HCT116 (cell line): ENCODE results near the gene CFAP58. TPM values are rescaled to one million over a fixed set of nuclear protein-coding genes. Genes with fewer than 3 reads are reported as not detected.

Source experiments
- ATAC-seq: fragments of 200-7000 bp; cut with Tn5 transposase; 2 replicates; pipeline ENCODE4 v1.9.1; 2020; ENCODE audit warnings: mild to moderate bottlenecking, moderate library complexity
- BruUV-seq: library from RNA; stranded (reverse); fragments of 400-500 nt; replicated peaks from 2 replicates; lab custom pipeline; 2021; lab: Mats Ljungman, UMichigan
- CTCF ChIA-PET: fragments of 300-600 bp; sonication (Branson Sonifier 250); formaldehyde crosslinking; loops from one replicate; lab custom pipeline; 2021; ENCODE audit warnings: antibody characterized with exemption; lab: Charles Lee
- POLR2A ChIA-PET: fragments of 300-600, 350-600 bp; sonication (Branson Sonifier 250); formaldehyde crosslinking; loops from one replicate; lab custom pipeline; 2021; ENCODE audit warnings: antibody characterized with exemption; lab: Charles Lee
- RAD21 ChIA-PET, 2 experiments: fragments of 300-600 bp; sonication (Branson Sonifier 250); formaldehyde crosslinking; loops; one replicate each; lab custom pipeline; 2023; ENCODE audit warnings: low total read pairs in 2 of 2; ENCODE audit not compliant: uncharacterized antibody in 2 of 2, unreplicated experiment in 2 of 2, low non-redundant PET in 1 of 2; lab: Charles Lee
- DNase-seq: peaks from one replicate; pipeline ENCODE4 v3.0.0-alpha.2; 2010; ENCODE audit warnings: low read depth, low spot score
- H2AFZ ChIP-seq: fragments of 200-600 bp; shearing (Covaris generic), sonication (generic); 2 replicates; pipeline ENCODE4 v1.6.1; 2017; ENCODE audit warnings: low read depth, mixed run types, mixed read lengths, antibody characterized with exemption, low read length; ENCODE audit not compliant: poor library complexity, severe bottlenecking
- H3K27ac ChIP-seq: 2 replicates; pipeline ENCODE4 v1.5.1; 2012; ENCODE audit warnings: low read depth, low read length
- H3K27me3 ChIP-seq: fragments of 200-600 bp; sonication (generic); 2 replicates; pipeline ENCODE4 v1.6.1; 2016; ENCODE audit warnings: mixed run types, low read length, mixed read lengths; ENCODE audit not compliant: insufficient read depth
- H3K36me3 ChIP-seq, 2 experiments: fragments of 200-500 bp in 1 of 2; fragments of 200-600 bp in 1 of 2; sonication (Bioruptor generic) in 1 of 2; sonication (generic) in 1 of 2; 2 replicates each; pipeline versions ENCODE4 v1.5.1 to v1.6.1; 2014 to 2016; ENCODE audit warnings: low read length in 2 of 2, inconsistent platforms in 1 of 2, mixed read lengths in 1 of 2, mixed run types in 1 of 2; ENCODE audit not compliant: insufficient read depth in 2 of 2, control insufficient read depth in 1 of 2
- H3K4me1 ChIP-seq, 2 experiments: fragments of 200-600 bp in 1 of 2; sonication (generic) in 1 of 2; 2 replicates each; pipeline versions ENCODE4 v1.5.1 to v1.6.1; 2012 to 2017; ENCODE audit warnings: low read length in 2 of 2, inconsistent platforms in 1 of 2, mild to moderate bottlenecking in 1 of 2, mixed read lengths in 1 of 2, mixed run types in 1 of 2, moderate library complexity in 1 of 2; ENCODE audit not compliant: insufficient read depth in 2 of 2, control insufficient read depth in 1 of 2
- H3K4me2 ChIP-seq: fragments of 200-600 bp; sonication (generic); 2 replicates; pipeline ENCODE4 v1.6.1; 2017; ENCODE audit warnings: mixed run types, low read length, mixed read lengths
- H3K4me3 ChIP-seq, 2 experiments: fragments of 200-600 bp in 1 of 2; sonication (generic) in 1 of 2; replicated peaks in 1 of 2; 2 replicates each; pipeline ENCODE4 v1.5.1; 2011 to 2016; ENCODE audit warnings: low read length in 2 of 2, control low read depth in 1 of 2, low read depth in 1 of 2, mild to moderate bottlenecking in 1 of 2, mixed read lengths in 1 of 2, mixed run types in 1 of 2
- H3K79me2 ChIP-seq: fragments of 200-600 bp; sonication (generic); 2 replicates; pipeline ENCODE4 v1.6.1; 2017; ENCODE audit warnings: mild to moderate bottlenecking, mixed run types, low read length, moderate library complexity, mixed read lengths; ENCODE audit not compliant: insufficient read depth
- H3K9ac ChIP-seq: fragments of 200-600 bp; sonication (generic); 2 replicates; pipeline ENCODE4 v1.6.1; 2016; ENCODE audit warnings: low read length, mixed read lengths
- H3K9me2 ChIP-seq: fragments of 200-600 bp; sonication (generic), shearing (Covaris generic); 2 replicates; pipeline ENCODE4 v1.6.1; 2017; ENCODE audit warnings: mixed run types, mild to moderate bottlenecking, moderate library complexity; ENCODE audit not compliant: insufficient read depth
- H3K9me3 ChIP-seq, 2 experiments: fragments of 200-500 bp in 1 of 2; fragments of 200-600 bp in 1 of 2; sonication (Bioruptor generic) in 1 of 2; sonication (generic) in 1 of 2; 2 replicates each; pipeline ENCODE4 v1.6.1; 2014 to 2017; ENCODE audit warnings: low read length in 2 of 2, mixed read lengths in 2 of 2, inconsistent platforms in 1 of 2, low read depth in 1 of 2, mild to moderate bottlenecking in 1 of 2, mixed run types in 1 of 2, moderate library complexity in 1 of 2; ENCODE audit not compliant: control insufficient read depth in 1 of 2, insufficient read depth in 1 of 2
- H4K20me1 ChIP-seq: fragments of 200-600 bp; sonication (generic), shearing (Covaris generic); 2 replicates; pipeline ENCODE4 v1.6.1; 2017; ENCODE audit warnings: mixed run types, mild to moderate bottlenecking, moderate library complexity; ENCODE audit not compliant: insufficient read depth
- CTCF ChIP-seq, 3 experiments: fragments of 200-600 bp in 1 of 3; sonication (generic) in 1 of 3; IDR thresholded peaks in 2 of 3; conservative IDR thresholded peaks in 1 of 3; 2 replicates each; pipeline ENCODE4 v1.5.1; 2012 to 2017; ENCODE audit warnings: low read depth in 2 of 3, low read length in 2 of 3, antibody characterized with exemption in 1 of 3, borderline replicate concordance in 1 of 3, control low read depth in 1 of 3, mild to moderate bottlenecking in 1 of 3, mixed read lengths in 1 of 3, mixed run types in 1 of 3, moderate library complexity in 1 of 3; ENCODE audit not compliant: insufficient read depth in 1 of 3
- EZH2 ChIP-seq: fragments of 200-600 bp; sonication (generic); IDR thresholded peaks from 2 replicates; pipeline ENCODE4 v1.6.1; 2017; ENCODE audit warnings: antibody characterized with exemption, mixed run types
- EZH2phosphoT487 ChIP-seq: fragments of 200-600 bp; IDR thresholded peaks from 2 replicates; pipeline ENCODE4 v1.6.1; 2018; ENCODE audit warnings: antibody characterized with exemption, borderline replicate concordance
- intact Hi-C: fragments of 100-400 bp; cut with micrococcal nuclease; formaldehyde crosslinking; loops from 2 replicates; pipeline ENCODE4 v1.10.0; 2022
- total RNA-seq: library from RNA; stranded (reverse); gene quantifications from one replicate; pipeline ENCODE4 v1.2.1, GENCODE V29; 2021; ENCODE audit not compliant: unreplicated experiment

The CFAP58 gene
- total RNA-seq, 1 experiment from 2014 or later, result 0.91 TPM

DNA sequence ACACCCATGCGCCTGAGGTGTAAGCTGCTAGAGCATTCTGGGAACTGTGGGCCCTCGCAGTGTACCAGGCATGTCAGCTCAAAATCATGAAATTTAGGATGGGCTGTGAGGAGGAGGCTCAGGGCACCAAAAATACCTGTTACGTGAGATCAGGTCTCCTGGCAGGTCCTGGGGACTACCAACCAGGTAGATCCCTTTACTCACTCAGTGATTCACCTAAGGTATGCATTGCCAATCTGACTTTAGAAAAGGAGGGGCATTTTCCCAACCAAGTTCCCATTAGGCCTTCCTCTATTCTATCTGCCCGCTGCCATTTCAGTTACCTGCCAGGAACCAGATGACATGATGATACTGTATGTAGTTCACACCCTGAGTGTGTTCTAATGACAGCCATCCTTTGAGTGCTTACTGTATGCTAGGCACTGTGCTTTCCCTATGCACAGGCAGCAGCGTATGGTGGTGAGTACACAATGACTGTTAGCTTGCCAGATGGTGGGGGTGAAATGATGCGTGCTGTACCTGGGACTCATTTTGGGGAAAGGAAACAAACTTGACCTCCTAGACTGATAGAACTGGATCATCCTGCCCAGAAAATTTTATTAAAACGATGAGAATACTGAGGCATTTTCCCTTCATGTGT is 62.0 kb downstream of the CFAP58 start:
- BruUV-seq, result no TSS peak
- H3K9ac ChIP-seq, result no peak overlapping the region
- no peaks in the 10 kb centered on the region for H3K4me1 ChIP-seq
- H4K20me1 ChIP-seq, result no peaks in the 10 kb centered on the region
- H3K9me2 ChIP-seq, result no peaks in the 10 kb centered on the region
- ATAC-seq (no peak), DNase-seq (no peak)
- ChIA-PET RAD21 (interaction anchor here in 1 of 2 experiments (0.6 kb wide), 1 partner anchor 199 kb away, joined by 3 read pairs; no protein-coding TSS in a partner anchor), CTCF (no interaction called here), POLR2A (no interaction called here)
- no peaks in the 10 kb centered on the region for H3K79me2 ChIP-seq
- no peak overlapping the region for H3K4me2 ChIP-seq
- intact Hi-C loops, result no loop called here
- no peak for TF ChIP-seq CTCF (IDR thresholded peaks at IDR 0.05 in 2 of 3, conservative IDR thresholded peaks at IDR 0.05 in 1 of 3; ENCODE audit: borderline replicate concordance in 1 of 3, insufficient read depth in 1 of 3, low read depth in 2 of 3, low read length in 2 of 3)
- no peak overlapping the region for H2AFZ ChIP-seq
- H3K36me3 ChIP-seq, result no peaks in the 10 kb centered on the region
- peaks cover 46% of the 10 kb centered on the region for H3K27me3 ChIP-seq
- H3K9me3 ChIP-seq, result no peaks in the 10 kb centered on the region; a peak in 1 of 4 replicates
- no peak overlapping the region for H3K4me3 ChIP-seq
- H3K27ac ChIP-seq, result no peak overlapping the region

GRCh38 chr10:104416851-104417250 is 63.2 kb downstream of the CFAP58 start:
- no peak for TF ChIP-seq EZH2phosphoT487
- no peak for TF ChIP-seq EZH2
- Histone ChIP-seq H3K9ac (no peak overlapping the region), H3K27me3 (peaks cover 42% of the 10 kb centered on the region), H2AFZ (no peak overlapping the region), H3K27ac (no peak overlapping the region), H3K4me2 (no peak overlapping the region), H3K4me1 (no peaks in the 10 kb centered on the region), H3K9me3 (no peaks in the 10 kb centered on the region), H3K4me3 (no peak overlapping the region), H3K9me2 (no peaks in the 10 kb centered on the region), H4K20me1 (no peaks in the 10 kb centered on the region), H3K36me3 (no peaks in the 10 kb centered on the region), H3K79me2 (no peaks in the 10 kb centered on the region)
- DNase-seq (no peak), ATAC-seq (no peak)
- RAD21 ChIA-PET, result no interaction called here
- CTCF ChIA-PET, result interaction anchor here (1.5 kb wide), 1 partner anchor 10 kb away, joined by 3 read pairs; no protein-coding TSS in a partner anchor
- POLR2A ChIA-PET, result no interaction called here
- intact Hi-C loops, result no loop called here
- no TSS peak for BruUV-seq
